GM12892 (cell line): Measurements from ENCODE around the gene OR2M5.

Source experiments
- POLR2A ChIP-seq: IDR thresholded peaks from 2 replicates; pipeline ENCODE4 v1.6.1; 2011; ENCODE audit warnings: low read depth, low read length, control low read depth
- POLR2AphosphoS5 ChIP-seq: IDR thresholded peaks from 2 replicates; pipeline ENCODE4 v1.6.1; 2011; ENCODE audit warnings: low read depth, low read length, control low read depth

DNA sequence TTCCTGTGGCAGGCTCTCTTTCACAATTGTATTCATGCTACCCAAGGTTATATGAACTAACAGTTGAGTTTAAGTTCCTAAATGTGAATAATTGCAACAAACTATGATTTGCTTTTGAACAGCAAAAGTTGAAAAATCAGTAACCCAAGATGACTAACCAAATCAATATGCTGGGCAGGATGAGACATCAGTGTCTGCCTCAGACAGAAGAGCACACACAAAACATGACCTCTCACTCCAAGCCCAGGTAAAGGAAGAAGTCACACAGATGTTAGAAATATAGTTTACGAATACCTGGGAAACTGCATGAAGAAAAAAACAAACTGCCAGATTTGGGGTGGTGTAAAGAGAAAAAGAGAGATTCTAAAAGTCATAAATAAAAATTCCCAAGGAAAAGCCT lies 46.4 kb upstream of the OR2M5 start:
- TF ChIP-seq POLR2A: no peak
- no peak for TF ChIP-seq POLR2AphosphoS5
